GM19025 (cell line): ENCODE data around the gene CD2.

Experiments
- ATAC-seq: cut with Tn5 transposase; IDR thresholded peaks from one replicate; pipeline ENCODE4 v1.9.1; 2021; ENCODE audit warnings: mild to moderate bottlenecking, low read depth, moderate library complexity; ENCODE audit not compliant: unreplicated experiment

The CD2 gene

GRCh38 chr1:116808848-116809508 lies 54.7 kb downstream of the CD2 start:
- no peak for ATAC-seq

DNA sequence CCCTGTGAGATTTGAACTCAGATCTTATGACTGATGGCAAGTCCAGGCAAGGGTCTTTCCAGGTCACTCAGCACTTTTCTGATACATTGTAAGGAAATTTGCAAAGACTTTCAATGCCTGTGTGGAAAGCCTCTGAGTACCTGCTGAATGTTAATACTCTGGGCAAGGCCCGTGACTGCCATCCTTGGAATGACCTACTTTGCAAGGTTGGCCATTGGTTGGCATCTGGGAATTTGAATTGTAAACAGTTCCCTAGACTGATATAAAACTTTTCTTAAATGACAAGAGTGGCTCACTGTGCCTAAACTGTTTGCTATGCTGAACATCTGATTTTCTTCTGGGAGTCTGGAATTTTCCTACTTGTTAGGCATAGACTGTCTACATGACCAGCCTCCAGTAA lies 57.1 kb downstream of the CD2 start:
- ATAC-seq, result no peak

DNA sequence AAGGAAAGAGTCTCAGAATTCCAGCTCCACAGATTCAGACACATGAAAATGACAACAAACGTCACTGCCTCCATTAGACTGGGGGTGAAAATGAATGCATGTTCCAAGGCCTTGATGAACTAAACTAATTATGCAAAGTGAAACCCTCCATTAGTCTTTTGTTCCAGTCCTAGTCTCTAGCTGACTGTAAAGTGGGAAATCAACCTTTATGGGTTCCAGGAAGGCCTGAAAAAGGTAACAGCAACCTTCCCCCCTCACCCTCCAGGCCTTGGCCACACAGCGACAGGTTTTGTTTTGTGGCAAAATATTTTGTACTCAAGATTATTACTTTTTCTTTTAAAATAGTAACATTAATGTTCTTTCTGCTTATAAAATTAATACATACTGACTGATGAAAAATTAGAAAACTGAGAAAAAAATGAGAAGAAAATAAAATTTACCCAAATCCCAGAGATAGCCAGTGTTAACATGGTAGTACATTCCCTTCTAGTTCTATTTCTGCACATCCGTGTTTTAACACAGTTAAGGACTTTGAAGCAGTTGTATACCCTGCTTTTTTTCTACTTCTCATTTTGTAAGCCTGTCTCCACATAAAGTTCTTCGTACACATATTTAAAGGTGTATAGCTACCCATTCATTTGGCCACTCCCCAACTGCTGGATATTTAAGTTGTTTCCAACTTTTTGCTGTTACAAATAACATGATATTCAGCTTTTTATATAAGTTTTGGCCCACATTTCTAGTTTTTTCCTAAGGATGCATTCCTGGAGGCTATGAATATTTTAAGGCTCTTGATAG lies 60.9 kb downstream of the CD2 start:
- ATAC-seq, result no peak

- ATAC-seq, result no peak
Observed at GRCh38 chr1:116817582-116818064, 63.4 kb downstream of the CD2 start.
